Activated CD4-positive, alpha-beta T cell treated with anti-CD3 and anti-CD28 coated beads for 24 hours (primary cell): ENCODE results near the gene TMEM117.

Experiments used
- DNase-seq, 2 donors: peaks; one replicate each; pipeline ENCODE4 v3.0.0-alpha.2; 2020; ENCODE audit warnings: low read depth in 2 of 2

Gene TMEM117

DNA sequence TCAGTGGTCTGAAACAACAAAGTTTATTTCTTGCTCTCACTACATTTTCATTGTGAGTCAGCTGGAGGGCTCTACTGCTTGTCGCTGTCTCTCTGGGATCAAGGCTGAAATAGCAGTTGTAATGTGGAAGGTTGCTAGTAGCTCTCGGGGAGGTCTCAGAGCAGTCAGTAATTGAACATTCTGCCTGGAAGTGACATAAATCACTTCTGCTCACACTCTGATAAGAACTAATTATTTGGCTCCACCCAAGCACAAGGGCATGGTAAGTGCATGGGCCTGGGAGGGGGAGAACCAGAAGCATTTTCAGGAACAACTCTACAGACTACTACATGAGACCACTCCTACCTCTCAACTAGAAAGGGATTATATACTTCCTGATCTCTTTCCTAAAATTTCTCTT, 128.2 kb downstream of the TMEM117 start:
- no peak for DNase-seq

DNA sequence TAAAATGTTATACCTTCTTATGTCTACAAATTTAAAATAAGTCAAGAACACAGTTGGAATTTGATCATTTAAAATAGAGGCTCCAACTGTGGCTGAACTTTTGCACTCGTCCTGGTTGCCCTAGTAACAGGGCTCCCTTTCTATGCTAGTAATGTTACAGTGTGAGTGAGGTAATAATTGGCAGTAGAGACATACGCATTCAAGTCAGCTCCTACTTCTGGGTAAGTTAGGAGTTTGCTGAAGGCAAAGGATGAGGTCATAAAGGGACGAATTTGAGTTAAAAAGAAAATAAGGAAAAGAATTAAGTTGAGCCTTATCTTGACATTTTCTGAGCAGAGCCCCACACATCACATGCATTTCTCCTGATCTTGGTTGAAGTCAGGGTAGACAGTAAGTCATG, 129.1 kb downstream of the TMEM117 start:
- DNase-seq, result no peak

DNA sequence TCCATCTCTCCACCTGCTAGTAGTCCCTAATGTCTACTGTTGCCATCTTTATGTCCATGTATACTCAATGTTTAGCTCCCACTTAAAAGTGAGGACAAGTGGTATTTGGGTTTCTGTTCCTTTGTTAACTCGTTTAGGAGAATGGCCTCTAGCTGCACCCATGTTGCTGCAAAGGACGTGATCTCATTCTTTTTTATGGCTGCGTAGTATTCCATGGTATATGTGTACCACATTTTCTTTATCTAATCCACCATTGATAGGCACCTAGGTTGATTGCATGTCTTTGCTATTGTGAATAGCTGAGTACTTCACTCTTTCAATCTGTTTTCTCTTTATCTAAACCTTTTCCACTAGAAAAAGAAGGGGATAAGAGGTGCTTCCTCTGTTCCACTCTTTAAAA, 130.0 kb downstream of the TMEM117 start:
- DNase-seq, result no peak

DNA sequence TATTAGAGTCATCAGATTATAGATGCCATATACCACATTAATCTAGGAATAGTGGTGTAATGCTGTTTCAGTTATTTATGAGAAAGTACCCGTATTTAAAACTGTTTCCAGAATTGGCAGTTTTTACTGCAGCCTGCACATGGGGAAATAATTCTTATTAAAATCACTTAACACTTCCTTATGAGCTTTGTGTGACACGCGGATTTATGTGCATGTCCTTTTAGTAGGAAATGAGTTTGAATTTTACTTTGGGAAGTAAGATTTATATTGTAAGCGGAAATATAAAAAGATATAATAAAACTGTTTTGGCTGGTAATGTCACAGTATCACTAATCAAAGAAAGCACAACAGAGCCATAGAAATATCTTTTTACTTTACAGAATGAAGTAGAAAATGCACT, 132.9 kb downstream of the TMEM117 start:
- no peak for DNase-seq

DNA sequence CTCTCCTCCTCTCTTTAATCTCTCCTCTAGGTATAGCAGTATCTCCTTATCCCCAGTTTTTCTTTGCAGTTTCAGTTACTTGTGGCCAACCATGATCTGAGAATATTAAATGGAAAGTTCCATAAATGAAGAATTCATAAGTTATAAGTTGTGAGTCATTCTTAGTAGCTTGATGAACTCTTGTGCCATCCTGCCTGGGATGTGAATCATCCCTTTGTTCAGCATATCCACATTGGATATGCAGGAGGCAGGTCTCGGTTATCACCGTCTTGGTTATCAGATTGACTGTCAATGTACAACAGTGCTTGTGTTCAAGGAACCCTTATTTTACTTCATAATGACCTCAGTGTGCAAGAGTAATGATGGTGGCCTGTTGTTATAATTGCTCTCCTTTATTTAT, 134.0 kb downstream of the TMEM117 start:
- DNase-seq, result no peak

DNA sequence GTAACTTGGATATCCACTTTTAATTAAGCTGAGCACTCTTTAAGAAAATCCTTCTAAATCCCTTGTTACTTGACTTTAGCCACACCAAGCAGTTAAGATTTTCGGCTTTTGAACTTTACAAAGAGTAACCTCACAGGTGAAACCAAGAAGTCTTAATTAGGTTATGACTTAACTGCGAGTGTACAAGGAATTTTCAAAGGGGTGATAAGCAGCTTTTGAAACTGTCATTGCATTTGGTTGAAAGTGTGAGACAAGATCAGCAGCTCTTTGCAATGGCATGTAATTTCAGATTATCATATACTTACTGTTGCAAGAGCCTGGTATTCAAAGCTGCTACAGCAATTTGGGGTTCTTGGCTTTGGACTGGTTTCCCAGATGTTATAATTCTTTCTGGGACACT, 137.5 kb downstream of the TMEM117 start:
- DNase-seq, result no peak

DNA sequence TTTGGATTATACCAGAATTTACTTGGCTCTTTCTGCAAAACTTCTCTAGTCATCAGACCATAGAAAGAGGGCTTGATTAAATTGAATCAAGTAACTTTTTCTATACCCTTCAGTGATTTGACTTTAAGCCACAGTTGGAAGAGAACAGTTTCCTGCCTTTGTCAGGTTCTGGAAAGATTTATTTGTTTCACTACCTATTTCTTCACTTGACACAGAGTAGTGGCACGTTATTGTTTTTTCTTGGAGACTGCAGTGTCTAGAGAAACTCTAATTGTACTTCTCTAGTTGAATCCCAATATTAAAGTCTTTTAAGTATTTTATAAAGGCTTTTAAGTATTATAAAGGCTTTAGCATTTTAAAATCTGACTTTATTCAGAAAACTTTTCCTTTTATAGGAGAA, 138.1 kb downstream of the TMEM117 start:
- no peak for DNase-seq

DNA sequence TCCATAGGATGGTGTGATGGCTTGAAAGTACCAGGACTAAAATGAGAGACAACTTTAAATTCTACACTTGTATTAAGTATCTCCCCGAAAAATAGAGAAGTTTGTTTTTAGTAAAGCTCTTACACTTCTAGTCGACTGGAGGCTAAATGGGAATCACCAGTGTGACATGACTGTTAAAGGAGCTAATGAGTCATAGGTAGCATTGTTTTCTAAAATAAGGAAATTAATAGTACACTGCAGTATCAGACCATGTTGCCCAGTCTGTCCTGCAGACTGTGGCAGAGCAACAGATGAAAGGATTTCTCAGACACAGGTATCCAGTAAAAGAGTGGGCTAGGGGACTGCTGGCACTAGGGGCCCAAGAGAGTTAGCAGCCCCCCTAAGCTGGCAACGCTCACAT, 140.1 kb downstream of the TMEM117 start:
- no peak for DNase-seq

DNA sequence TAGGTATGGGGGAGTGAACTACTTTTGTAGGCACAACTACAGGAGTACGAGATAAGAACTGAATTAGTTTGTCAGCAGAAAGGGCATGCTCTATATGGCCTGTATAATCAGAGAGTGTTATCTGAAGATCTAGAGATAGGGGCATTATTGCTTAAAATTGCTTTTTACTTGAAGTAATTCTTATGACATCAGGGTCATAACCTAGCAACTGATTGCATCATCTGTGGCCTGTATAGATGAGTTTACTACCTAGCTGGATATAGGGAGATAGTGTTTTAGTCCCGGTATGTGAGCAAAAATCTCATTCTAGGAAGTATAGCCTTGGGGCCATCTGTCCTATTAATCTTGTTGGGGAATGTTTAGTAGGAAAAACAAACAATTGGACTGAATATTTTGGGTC, 142.7 kb downstream of the TMEM117 start:
- DNase-seq, result no peak

DNA sequence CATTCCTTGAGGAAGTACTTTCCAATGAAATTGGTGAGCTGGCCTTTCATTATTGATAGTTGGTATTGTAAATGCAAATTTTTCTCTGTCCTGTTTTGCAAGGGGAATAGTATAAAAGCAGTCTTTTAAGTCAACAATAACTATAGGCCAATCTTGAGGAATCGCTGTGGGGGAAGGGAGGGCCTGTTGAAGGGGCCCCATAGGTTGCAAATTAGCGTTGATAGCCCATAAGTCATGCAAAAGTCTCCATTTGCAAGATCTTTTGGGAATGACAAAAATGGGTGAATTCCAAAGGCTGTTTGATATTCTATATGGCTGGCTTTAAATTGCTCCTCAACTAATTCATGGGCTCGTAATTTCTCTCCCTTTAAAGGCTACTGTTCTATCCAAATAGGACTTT, 143.6 kb downstream of the TMEM117 start:
- DNase-seq, result no peak

DNA sequence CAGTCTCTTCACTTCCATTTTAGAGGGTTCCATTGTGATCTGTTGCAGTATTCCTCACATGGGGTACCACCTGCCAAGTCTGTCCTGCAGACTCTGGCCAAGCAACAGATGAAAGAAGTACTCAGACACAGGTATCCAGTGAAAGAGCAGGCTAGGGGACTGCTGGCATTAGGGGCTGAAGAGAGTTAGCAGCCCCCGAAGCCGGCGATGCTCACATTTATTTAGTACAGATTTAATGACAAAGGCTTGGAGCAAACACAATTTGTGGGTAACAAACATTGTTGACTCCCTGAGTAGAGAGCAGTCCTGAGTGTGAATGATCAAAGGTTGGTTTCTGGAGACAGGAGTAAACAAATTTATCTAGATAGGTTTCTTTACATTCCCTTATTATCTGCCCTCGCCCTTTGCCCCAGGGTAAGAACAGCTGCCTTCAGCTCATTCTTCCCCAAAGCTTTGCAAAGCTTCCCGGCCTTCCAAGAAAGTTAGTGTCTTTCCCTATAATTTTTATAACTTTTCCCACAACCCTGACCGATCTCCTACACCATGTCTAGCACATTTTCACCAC, 144.8 kb downstream of the TMEM117 start:
- DNase-seq, result no peak

DNA sequence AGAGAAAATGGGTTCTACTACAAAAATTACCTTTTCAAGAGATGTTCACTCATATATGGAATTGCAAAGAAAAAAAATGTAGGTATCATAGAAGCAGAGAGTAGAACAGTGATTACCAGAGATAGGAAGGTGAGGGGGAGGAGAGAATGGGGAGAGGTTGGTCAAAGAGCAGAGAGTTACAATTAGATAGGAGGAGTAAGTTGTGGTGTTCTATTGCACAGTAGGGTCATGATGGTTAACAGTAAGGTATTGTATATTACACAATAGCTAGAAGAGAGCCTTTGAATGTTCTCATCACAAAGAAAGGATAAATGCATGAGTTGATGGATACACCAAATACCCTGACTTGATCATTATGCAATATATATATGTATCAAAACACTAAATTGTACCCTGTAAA, 145.8 kb downstream of the TMEM117 start:
- no peak for DNase-seq

DNA sequence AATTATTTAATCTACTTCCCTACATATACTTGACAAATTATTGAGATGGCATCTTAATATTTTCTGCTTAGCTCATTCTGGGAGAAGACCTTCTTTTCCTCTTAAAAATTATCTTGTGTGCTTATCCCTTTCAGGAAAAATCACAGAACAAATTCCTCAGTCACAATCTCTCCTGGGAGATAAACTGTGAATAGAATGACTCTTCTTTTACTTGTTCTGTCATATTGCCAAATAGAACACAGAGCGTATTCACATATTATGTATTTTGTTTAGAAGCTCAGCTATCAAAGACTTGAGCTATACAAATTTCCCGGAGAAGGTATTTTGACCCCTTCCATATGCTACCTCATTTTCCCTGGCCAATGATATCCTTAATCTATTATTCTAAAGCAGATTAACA, 146.7 kb downstream of the TMEM117 start:
- DNase-seq, result no peak

DNA sequence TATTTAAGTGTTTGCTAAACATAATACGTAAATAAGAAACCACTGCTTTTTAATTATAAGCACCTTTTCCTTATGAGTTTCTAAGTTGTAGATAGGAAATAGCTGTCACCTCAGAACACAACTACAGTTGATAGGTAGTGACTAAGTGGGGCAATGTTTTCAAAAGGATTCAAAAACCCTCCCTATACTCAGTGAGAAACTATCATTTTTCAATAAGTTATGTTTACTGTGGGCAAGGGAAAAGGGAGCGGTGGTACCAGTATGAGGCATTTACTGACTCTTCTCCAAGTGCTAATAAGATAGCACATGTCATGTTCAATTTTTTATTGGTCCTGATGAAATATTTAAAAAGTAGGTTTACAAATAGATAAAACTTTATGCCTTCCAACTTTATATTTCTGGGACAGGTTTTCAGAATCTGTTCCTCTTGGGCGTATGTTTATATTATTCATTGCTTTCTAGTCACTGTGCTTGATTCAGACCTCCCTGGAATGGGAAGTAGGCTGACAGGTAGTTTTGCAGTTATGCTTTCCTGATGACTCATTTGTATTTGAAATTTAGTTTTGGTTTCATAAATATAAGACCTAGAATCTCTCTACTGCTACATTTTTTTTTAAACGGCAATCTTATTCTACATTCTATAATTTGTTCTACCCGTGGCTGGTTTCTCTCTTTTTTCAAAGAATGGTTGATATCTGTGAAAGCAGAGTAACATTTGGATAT, 153.1 kb downstream of the TMEM117 start:
- DNase-seq, result no peak

DNA sequence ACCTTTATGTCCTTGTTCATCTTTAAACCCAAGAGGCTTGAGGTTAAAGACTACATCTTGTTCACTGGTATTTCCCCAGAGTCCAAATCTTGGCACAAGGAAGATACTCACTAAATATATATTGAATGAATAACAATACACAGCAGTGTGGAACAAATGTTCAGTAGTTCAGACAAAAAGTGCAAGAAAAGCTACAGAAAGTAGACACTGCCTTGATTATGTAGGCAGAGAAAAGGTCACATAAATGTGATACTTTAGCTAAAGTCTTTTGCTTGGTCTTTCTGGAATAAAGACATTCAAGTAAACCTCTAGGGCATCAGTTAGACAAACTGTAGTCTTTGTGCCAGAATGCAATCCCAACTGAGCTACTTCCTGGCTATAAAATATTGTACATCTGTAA, 157.0 kb downstream of the TMEM117 start:
- DNase-seq, result no peak

DNA sequence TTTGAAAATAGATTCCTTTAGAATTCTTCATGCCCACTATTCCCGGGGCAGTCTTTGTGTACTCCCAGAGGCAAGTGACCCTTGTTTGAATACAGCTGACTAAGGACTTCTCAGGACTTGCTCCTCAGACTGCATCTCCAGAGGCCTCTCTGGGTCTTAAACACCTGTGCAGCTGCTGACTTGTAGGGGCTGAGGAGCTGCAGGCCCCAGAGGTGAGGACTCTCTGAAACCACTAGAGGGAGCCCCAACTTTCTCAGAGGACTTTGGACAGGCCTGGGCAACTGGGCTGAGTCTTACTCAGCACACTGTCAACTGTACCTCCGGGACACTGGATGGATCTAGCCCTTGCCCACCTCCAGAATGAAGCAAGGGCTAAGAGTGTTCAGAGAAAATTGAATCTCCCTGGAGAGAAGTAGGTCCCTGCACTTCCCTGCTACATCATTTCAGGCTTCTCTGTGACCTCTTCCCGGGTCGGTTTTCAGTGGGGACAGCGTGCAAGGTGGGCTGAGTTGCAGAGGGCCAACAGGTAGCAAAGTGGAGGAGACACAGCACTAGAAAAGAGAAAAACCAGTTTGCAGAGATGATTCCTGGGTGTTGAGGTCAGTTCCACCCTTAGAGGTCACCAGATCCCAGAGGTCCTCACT, 164.6 kb downstream of the TMEM117 start:
- no peak for DNase-seq

DNA sequence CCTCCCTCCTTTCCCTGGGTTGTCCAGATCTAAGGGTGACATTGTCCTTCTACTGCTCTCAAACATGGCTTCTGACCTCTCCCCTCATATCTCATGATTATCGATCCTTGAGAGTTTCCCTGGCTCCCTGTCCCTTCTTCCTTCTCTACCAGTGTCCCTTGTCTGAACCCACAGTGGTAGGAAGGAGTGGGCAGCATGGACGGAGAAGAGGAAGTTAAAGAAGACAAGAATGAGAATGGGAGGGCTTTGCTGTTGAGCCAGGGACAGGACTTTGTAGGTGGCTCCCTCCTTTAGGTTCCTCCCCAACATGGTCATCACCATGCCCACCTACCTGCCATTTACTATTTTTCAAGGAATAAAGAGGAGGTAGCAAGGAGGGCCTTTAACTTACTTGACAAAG, 166.7 kb downstream of the TMEM117 start:
- no peak for DNase-seq

DNA sequence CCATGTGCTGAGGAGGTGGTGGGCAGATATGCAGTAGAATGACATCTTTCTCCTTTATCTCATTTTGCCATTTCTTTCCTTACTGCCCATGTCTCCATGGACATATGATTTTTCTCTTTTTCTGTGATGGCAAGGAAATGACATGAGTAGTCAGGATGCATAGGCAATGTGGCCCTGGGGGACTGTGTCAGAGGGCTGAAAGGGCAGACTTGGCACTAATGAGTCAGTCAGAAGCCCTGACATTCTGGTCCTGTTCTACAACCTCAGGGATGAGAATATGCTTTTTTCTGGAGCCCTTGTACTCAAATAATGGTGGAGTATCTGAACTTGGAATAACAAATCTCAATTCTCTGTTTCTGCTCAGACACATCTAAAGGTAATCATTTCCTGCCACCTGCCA, 167.8 kb downstream of the TMEM117 start:
- DNase-seq, result no peak

DNA sequence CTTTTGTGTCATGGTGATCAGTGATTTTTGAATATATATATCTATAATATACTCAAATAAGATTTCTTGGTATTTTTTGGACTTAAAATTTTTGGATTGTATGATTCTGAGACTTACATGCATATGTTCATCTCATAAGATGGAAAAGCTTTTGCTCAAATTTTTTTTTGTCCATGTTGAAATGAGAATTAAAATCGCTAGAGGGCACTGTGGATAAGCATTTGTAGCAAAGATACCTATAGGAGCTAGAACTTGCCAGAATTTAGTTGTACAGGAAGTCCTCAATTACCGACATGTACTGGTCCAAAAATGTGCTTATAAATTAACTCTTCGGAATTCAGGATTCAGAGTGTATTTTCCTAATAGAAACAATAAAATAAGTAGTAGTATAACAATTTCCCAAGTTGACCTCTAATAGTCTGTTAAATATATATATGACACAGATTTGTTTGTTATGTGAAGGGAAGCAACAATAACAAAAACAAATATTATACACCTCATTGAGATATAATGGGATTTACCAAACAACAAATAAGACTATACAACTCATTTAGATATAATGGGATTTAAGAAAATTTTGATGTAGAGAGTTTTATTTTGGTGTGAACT, 179.6 kb downstream of the TMEM117 start:
- DNase-seq, result no peak

DNA sequence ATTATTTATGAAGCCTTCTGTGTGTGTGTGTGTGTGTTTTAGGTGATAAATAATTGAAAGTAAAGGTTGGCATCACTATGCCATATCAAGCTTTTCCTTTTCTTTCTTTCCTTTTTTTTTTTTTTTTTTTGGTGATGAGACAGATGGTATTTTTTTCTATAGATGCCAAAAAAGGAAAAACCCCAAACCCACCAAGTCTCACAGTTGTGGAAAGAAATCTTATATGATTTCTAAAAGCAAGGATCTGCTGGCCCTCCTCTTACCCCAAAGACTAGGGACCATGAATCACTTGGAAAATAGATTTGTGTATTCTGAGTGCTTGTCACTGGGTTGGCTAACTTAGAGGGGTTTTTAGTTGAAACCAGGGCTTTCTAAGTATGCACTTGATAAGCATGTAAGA, 181.3 kb downstream of the TMEM117 start:
- DNase-seq, result no peak

DNA sequence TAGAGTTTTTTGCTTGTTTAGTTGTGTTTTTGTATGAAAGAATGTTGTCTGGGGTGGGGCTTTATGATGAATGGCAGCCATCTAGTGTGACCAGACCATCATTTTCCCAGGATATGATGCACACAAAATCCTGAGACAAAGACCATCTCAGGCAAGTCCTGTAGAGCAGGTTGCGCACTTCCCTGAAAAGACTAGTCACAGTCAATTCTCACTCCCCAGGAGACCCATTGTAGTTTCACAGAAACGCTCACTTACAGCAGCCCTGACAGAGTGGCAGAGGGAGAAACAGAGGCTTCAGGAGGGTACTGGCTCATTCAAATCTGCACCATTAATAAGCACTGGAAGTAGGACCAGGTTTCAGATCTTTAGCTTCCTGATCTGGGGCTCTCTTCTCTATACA, 183.2 kb downstream of the TMEM117 start:
- DNase-seq, result no peak

DNA sequence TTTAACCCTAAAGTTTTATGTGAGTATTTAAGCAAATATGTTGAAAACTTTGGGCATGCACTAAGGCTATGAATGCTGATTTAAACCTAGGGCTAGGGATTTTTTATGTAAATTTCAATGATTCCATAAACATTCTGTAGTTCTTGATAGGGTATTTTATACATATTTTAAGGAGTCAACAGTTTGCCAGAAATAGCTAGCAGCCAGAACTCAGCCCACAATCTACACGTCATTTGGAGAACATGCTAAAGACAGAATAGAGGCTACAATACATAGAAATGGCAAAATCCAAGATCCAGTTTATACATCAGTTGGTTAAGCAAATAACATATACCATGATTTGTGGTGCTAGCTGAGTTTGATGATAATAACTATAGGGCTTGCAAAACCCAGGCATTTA, 184.7 kb downstream of the TMEM117 start:
- no peak for DNase-seq

DNA sequence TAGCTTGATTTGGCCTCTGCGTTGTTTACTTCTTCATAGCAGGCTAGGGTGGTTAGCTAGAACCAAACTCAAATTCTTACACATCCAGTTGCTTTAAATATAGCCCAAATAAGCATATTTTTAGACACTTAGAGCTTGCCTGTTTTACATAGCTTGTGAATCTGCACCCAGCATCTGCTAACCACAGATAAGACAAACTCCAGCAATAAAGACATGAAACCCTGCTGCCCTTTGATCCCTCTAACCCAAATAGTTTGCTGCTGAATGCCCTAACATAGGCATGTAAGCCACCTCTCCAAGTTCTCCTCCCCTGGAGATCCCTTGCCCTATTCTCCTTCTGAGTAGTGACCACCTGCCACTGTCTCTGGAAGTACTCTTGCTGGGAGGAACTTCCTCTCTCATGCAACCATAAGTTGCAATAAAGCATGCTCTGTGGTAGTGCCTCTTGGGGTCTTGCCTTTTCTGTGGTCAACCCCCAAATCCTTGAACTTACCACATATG, 185.6 kb downstream of the TMEM117 start:
- DNase-seq, result no peak
